Neuronal stem cell (in vitro differentiated cells): ENCODE results near the gene FCMR.

ENCODE experiments used
- DNase-seq: peaks from one replicate; pipeline ENCODE4 v3.0.0-alpha.2; 2013; ENCODE audit warnings: low spot score
- H2AFZ ChIP-seq: one replicate; pipeline ENCODE4 v1.6.1; 2013; ENCODE audit warnings: mild to moderate bottlenecking, low read length, inconsistent platforms
- H2AK5ac ChIP-seq: 2 replicates; pipeline ENCODE4 v1.6.1; 2013; ENCODE audit warnings: low read depth, mild to moderate bottlenecking, inconsistent platforms, low read length, moderate library complexity, mixed read lengths
- H2BK120ac ChIP-seq: 2 replicates; pipeline ENCODE4 v1.6.1; 2013; ENCODE audit warnings: low read depth, mild to moderate bottlenecking, inconsistent platforms, low read length, moderate library complexity, mixed read lengths
- H2BK12ac ChIP-seq: one replicate; pipeline ENCODE4 v1.6.1; 2013; ENCODE audit warnings: low read length, inconsistent platforms
- H2BK15ac ChIP-seq: 2 replicates; pipeline ENCODE4 v1.6.1; 2013; ENCODE audit warnings: mild to moderate bottlenecking, low read length, inconsistent platforms, mixed read lengths
- H2BK5ac ChIP-seq: one replicate; pipeline ENCODE4 v1.6.1; 2013; ENCODE audit warnings: inconsistent platforms, mild to moderate bottlenecking, low read length, moderate library complexity
- H3K14ac ChIP-seq: one replicate; pipeline ENCODE4 v1.6.1; 2013; ENCODE audit warnings: low read length, inconsistent platforms
- H3K18ac ChIP-seq: 2 replicates; pipeline ENCODE4 v1.6.1; 2013; ENCODE audit warnings: low read length, inconsistent platforms
- H3K23ac ChIP-seq: 2 replicates; pipeline ENCODE4 v1.6.1; 2013; ENCODE audit warnings: low read depth, mild to moderate bottlenecking, mixed read lengths, low read length, inconsistent platforms; ENCODE audit not compliant: poor library complexity
- H3K27ac ChIP-seq: replicated peaks from 3 replicates; pipeline ENCODE4 v1.5.1; 2013; ENCODE audit warnings: low read length, inconsistent platforms
- H3K27me3 ChIP-seq, 3 experiments: 2 replicates each; pipeline ENCODE4 v1.6.1; 2013; ENCODE audit warnings: low read length in 3 of 3, mild to moderate bottlenecking in 2 of 3, inconsistent platforms in 1 of 3, low read depth in 1 of 3, mixed read lengths in 1 of 3, moderate library complexity in 1 of 3; ENCODE audit not compliant: control insufficient read depth in 3 of 3, insufficient read depth in 3 of 3
- H3K36me3 ChIP-seq, 2 donors: replicated peaks in 1 of 2; 2 replicates each; pipeline ENCODE4 v1.6.1; 2013; ENCODE audit warnings: low read length in 2 of 2; ENCODE audit not compliant: control insufficient read depth in 2 of 2, insufficient read depth in 2 of 2
- H3K4ac ChIP-seq: 2 replicates; pipeline ENCODE4 v1.6.1; 2013; ENCODE audit warnings: inconsistent platforms, mild to moderate bottlenecking, low read length, moderate library complexity
- H3K4me1 ChIP-seq, 2 donors: 1 replicate in 1 of 2; 2 replicates in 1 of 2; pipeline ENCODE4 v1.6.1; 2013; ENCODE audit warnings: low read length in 2 of 2, low read depth in 1 of 2; ENCODE audit not compliant: control insufficient read depth in 2 of 2, insufficient read depth in 1 of 2
- H3K4me2 ChIP-seq: one replicate; pipeline ENCODE4 v1.6.1; 2013; ENCODE audit warnings: mild to moderate bottlenecking, low read length, inconsistent platforms; ENCODE audit not compliant: insufficient read depth, poor library complexity, severe bottlenecking
- H3K4me3 ChIP-seq, 2 donors: 2 replicates each; pipeline ENCODE4 v1.5.1; 2013; ENCODE audit warnings: low read length in 2 of 2, mild to moderate bottlenecking in 2 of 2, inconsistent platforms in 1 of 2, moderate library complexity in 1 of 2
- H3K79me1 ChIP-seq: one replicate; pipeline ENCODE4 v1.6.1; 2013; ENCODE audit warnings: low read depth, mild to moderate bottlenecking, inconsistent platforms, low read length, moderate library complexity
- H3K9ac ChIP-seq: one replicate; pipeline ENCODE4 v1.6.1; 2013; ENCODE audit warnings: mild to moderate bottlenecking, low read depth, low read length, inconsistent platforms; ENCODE audit not compliant: poor library complexity
- H3K9me3 ChIP-seq, 2 donors: replicated peaks in 1 of 2; 2 replicates each; pipeline versions ENCODE3 to v1.6.1; 2013; ENCODE audit warnings: low read length in 2 of 2, mild to moderate bottlenecking in 2 of 2, inconsistent platforms in 1 of 2, low read depth in 1 of 2, mixed read lengths in 1 of 2, moderate library complexity in 1 of 2; ENCODE audit not compliant: control insufficient read depth in 2 of 2, insufficient read depth in 1 of 2
- H4K8ac ChIP-seq: one replicate; pipeline ENCODE4 v1.6.1; 2013; ENCODE audit warnings: low read depth, mild to moderate bottlenecking, inconsistent platforms, low read length, moderate library complexity
- H4K91ac ChIP-seq: one replicate; pipeline ENCODE4 v1.6.1; 2013; ENCODE audit warnings: low read length, low read depth, mild to moderate bottlenecking, inconsistent platforms; ENCODE audit not compliant: poor library complexity
- WGBS, 2 donors: extraction: QIAGEN DNeasy Blood & Tissue Kit; methylation state at CpG; one replicate each; pipeline ENCODE4 v1.1.7; 2013; ENCODE audit warnings: missing lambda C conversion rate in 2 of 2, mixed read lengths in 1 of 2; ENCODE audit not compliant: insufficient read length in 2 of 2, insufficient replicate concordance in 1 of 2; ENCODE audit errors: extremely low coverage in 2 of 2; 5-methylcytosine and 5-hydroxymethylcytosine counted together

FCMR gene

DNA sequence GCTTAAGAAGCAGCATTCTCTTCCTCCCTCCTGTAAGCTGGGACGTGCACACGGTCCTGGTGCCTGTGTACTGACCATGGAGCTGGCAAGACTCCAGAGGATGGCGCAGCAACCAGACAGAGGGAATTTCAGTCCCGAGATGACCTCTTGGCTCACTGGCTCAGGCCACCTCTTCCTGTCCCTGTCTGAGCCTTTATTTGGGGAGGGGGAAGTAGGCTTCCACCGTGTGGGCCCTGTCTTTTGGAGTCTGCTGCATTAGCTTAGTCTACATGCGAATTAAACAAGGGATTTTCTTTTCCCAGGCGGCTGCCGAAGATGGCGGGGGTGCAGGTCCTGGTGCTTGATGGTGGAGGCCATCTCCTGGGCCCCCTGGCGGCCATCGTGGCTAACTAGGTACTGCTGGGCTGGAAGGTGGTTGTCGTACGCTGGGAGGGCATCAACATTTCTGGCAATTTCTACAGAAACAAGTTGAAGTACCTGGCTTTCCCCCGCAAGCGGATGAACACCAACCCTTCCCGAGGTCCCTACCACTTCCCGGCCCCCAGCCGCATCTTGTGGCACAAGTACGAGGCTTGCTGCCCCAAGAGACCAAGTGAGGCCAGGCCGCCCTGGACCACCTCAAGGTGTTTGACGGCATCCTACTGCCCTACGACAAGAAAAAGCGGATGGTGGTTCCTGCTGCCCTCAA, 14.3 kb downstream of the FCMR start:
- H3K9me3 ChIP-seq: no peaks in the 10 kb centered on the region
- H2BK12ac ChIP-seq: no peak overlapping the region
- H3K27me3 ChIP-seq: peaks cover 5 to 56% (median 33%) of the 10 kb centered on the region in 3 experiments
- H2BK120ac ChIP-seq: no peak overlapping the region
- no peak overlapping the region for H3K9ac ChIP-seq
- H2AFZ ChIP-seq: no peak overlapping the region
- no peak overlapping the region for H2BK15ac ChIP-seq
- peak overlapping the region; percentile 56 for H3K14ac ChIP-seq
- H3K4ac ChIP-seq: no peak overlapping the region
- no peak overlapping the region for H3K4me2 ChIP-seq
- H3K36me3 ChIP-seq: no peaks in the 10 kb centered on the region
- no peak overlapping the region for H3K23ac ChIP-seq
- DNase-seq: peak; percentile 37
- H3K79me1 ChIP-seq: no peaks in the 10 kb centered on the region
- H3K27ac ChIP-seq: no peak overlapping the region
- no peak overlapping the region for H3K4me3 ChIP-seq
- H2AK5ac ChIP-seq: no peak overlapping the region
- H2BK5ac ChIP-seq: no peak overlapping the region
- no peak overlapping the region for H4K8ac ChIP-seq
- H3K4me1 ChIP-seq: peaks cover 0 to 5% of the 10 kb centered on the region in 2 donors
- no peak overlapping the region for H4K91ac ChIP-seq
- H3K18ac ChIP-seq: no peak overlapping the region
- WGBS, 2 donors: no CpG with 5 or more reads among the region's 23 CpGs

- Histone ChIP-seq H3K9ac (no peak overlapping the region), H2BK5ac (no peak overlapping the region), H2BK12ac (no peak overlapping the region), H2AK5ac (no peak overlapping the region), H3K4me3 (no peak overlapping the region), H3K27ac (no peak overlapping the region), H4K8ac (no peak overlapping the region), H4K91ac (no peak overlapping the region), H3K4me2 (no peak overlapping the region), H3K18ac (no peak overlapping the region), H3K23ac (no peak overlapping the region), H3K79me1 (no peaks in the 10 kb centered on the region), H3K36me3 (no peaks in the 10 kb centered on the region), H3K27me3 (peaks cover 5 to 44% (median 28%) of the 10 kb centered on the region in 3 experiments), H3K4ac (no peak overlapping the region), H3K4me1 (peaks cover 0 to 5% of the 10 kb centered on the region in 2 donors), H2AFZ (no peak overlapping the region), H2BK15ac (no peak overlapping the region), H2BK120ac (no peak overlapping the region), H3K9me3 (no peaks in the 10 kb centered on the region), H3K14ac (no peak overlapping the region)
- no CpG with 5 or more reads among the region's 4 CpGs for WGBS, 2 donors
- DNase-seq: no peak
Observed at GRCh38 chr1:206905295-206906164, 16.2 kb downstream of the FCMR start.

DNA sequence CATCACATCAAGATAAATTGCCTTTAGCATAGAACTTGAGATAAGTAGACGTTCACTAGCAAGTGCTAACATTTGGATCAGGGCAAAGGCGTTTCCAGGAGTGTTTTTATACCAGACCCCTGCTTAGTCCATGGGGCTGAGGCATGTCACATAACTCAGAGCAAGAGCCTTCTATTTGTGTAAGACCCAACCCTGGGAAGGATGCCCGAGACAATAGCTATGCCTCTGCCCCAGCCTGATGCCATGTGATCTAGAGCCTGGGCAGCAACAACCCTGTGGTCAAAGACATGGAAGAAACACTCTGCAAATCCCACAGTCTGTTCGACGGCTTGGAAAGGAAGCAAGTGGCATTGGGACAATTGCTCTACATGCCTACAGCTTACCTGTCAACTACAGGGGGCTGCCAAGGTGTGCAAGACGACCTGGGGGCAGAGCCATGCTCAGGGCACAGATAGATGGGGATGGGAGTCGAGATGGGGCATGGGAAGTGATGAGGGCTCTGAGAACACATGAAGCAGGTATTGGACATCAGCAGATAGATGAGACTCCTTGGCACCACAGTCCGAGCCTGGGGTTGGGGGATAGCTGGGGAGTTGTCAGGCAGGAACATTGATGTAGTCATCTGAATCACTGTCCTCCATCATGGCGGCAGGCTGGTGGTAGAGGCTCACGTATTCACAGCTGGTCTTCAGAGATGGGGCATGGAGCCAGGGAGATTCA, 17.2 kb downstream of the FCMR start:
- Histone ChIP-seq H3K79me1 (no peaks in the 10 kb centered on the region), H4K91ac (no peak overlapping the region), H3K18ac (no peak overlapping the region), H2BK15ac (no peak overlapping the region), H3K4ac (no peak overlapping the region), H2AK5ac (no peak overlapping the region), H3K27me3 (peaks cover 2 to 35% (median 19%) of the 10 kb centered on the region in 3 experiments), H3K36me3 (no peaks in the 10 kb centered on the region), H4K8ac (no peak overlapping the region), H2AFZ (no peak overlapping the region), H3K4me2 (no peak overlapping the region), H3K4me1 (peaks cover 0 to 3% of the 10 kb centered on the region in 2 donors), H2BK5ac (no peak overlapping the region), H3K14ac (no peak overlapping the region), H2BK12ac (no peak overlapping the region), H3K9me3 (no peaks in the 10 kb centered on the region), H3K27ac (no peak overlapping the region), H3K23ac (no peak overlapping the region), H3K4me3 (no peak overlapping the region), H2BK120ac (no peak overlapping the region), H3K9ac (no peak overlapping the region)
- DNase-seq: no peak
- no CpG with 5 or more reads among the region's 10 CpGs for WGBS, 2 donors

GRCh38 chr1:206903687-206904086, 18.1 kb downstream of the FCMR start:
- H3K79me1 ChIP-seq: no peaks in the 10 kb centered on the region
- H3K18ac ChIP-seq: no peak overlapping the region
- H3K4ac ChIP-seq: no peak overlapping the region
- H3K4me3 ChIP-seq: no peak overlapping the region
- H3K4me1 ChIP-seq: peaks cover 0 to 3% of the 10 kb centered on the region in 2 donors
- H2BK5ac ChIP-seq: no peak overlapping the region
- H3K9me3 ChIP-seq: no peaks in the 10 kb centered on the region
- no peak overlapping the region for H2BK120ac ChIP-seq
- no peak overlapping the region for H3K9ac ChIP-seq
- peaks cover 0 to 26% (median 10%) of the 10 kb centered on the region in 3 experiments for H3K27me3 ChIP-seq
- DNase-seq: no peak
- no peak overlapping the region for H4K8ac ChIP-seq
- no peak overlapping the region for H3K4me2 ChIP-seq
- no peak overlapping the region for H3K23ac ChIP-seq
- no CpG with 5 or more reads among the region's 2 CpGs for WGBS, 2 donors
- H3K36me3 ChIP-seq: no peaks in the 10 kb centered on the region
- H2BK12ac ChIP-seq: no peak overlapping the region
- H4K91ac ChIP-seq: no peak overlapping the region
- H2AFZ ChIP-seq: no peak overlapping the region
- no peak overlapping the region for H2AK5ac ChIP-seq
- H3K14ac ChIP-seq: no peak overlapping the region
- H3K27ac ChIP-seq: no peak overlapping the region
- no peak overlapping the region for H2BK15ac ChIP-seq
